Measurements from ENCODE around the gene SYT2. TPM values are rescaled to one million over a fixed set of nuclear protein-coding genes. Genes with fewer than 3 reads are reported as not detected.

SYT2 gene
- total and polyA plus RNA-seq, 9 of the 15 experiments (the other 6 are each of a cell fraction or from before 2014, with no cell fraction given), result not detected

DNA sequence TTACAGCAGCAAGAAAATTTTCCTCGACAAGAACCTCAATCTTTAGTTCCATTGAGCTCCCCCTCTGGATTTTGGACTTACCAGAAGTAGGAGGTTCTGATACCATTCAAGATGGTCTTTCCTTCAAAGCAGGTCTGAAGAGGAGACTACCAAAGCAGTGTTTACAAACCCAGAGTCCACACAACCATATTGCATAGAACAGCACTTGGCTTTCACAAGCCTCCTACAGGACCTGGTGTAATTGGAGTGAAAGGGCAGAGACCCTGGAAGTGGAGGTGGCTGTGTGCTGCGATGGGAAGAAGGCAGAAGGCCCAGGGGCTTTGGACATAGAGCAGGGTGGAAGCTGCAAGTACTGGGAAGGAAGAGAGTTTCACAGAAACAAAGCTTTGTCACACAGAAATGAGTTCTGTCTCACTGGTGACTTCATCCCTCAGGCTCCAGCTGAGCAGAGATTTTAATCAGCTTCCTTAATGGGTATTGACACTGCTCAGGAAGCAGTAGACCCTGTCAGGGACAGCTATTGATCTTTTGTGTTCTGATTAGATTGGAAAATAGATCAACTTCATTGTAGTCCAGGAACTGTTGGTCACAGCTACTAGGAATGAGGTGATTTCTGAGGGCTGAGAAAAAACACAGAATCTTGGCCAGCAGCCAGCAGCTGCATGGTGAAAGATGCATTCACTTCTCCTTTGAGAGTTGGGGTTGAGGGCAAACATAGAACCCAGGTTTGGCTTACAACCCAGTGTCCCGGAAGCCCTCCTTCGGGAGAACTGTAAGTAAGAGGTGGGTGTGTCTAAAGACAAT lies 124.0 kb downstream of the SYT2 start (continued):
- TF ChIP-seq NFYB (IDR thresholded peaks at IDR 0.05; ENCODE audit: extremely low read depth, insufficient read length) (no peak), SREBF1 (IDR thresholded peaks at IDR 0.05; ENCODE audit: borderline replicate concordance, low read depth, low read length) (no peak), LEF1 (IDR thresholded peaks at IDR 0.05) (no peak), FOSL1 (tag; conservative IDR thresholded peaks at IDR 0.05) (peak; percentile 26; the same call in 1 of the 2 replicates), POLR2AphosphoS2 (IDR thresholded peaks at IDR 0.05; ENCODE audit: low read length) (no peak), ZNF584 (CRISPR knock-in tag; IDR thresholded peaks at IDR 0.05; ENCODE audit: low read depth) (no peak), ZNF124 (CRISPR knock-in tag; IDR thresholded peaks at IDR 0.05) (no peak), XRCC5 (IDR thresholded peaks at IDR 0.05; ENCODE audit: low read depth, low read length) (no peak), MEIS2 (IDR thresholded peaks at IDR 0.05; ENCODE audit: partially characterized antibody) (peak; percentile 36), GATA2 (CRISPR knock-in tag; IDR thresholded peaks at IDR 0.05) (peak; percentile 37; the same call in 1 of the 2 replicates)

DNA sequence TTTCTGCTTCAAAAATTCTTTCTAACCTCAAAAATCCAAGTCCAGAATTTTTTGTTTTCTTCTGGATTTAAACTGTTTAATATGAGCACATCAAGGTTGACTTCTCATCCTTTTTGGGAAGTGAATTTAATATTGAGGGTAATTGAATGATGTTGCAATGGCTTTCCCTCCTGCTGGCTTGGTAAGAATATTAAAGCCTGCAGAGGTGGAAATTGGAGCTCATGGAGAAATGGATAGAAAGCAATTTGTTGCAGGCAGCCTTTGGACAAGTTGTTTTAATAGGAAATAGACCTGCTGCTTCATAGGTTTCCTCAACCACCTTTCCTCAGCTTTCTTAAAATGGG lies 124.7 kb downstream of the SYT2 start:
- ChIA-PET POLR2A (interaction anchor here (1.5 to 2.8 kb wide), 4 partner anchors 10 to 19 kb away, joined by 3 to 13 read pairs (median 8); no protein-coding TSS in a partner anchor), CTCF (ENCODE audit: low intra/inter-chr PET ratio) (interaction anchor here (1.4 kb wide), 1 partner anchor 15 kb away, joined by 3 read pairs; no protein-coding TSS in a partner anchor)
- intact Hi-C loops (cut with micrococcal nuclease), result no loop called here
- no peak overlapping the region for H3K4me2 ChIP-seq (ENCODE audit: insufficient read depth, low read length)
- peaks cover 6 to 24% of the 10 kb centered on the region in 2 experiments; a peak in 4 of 5 replicates for H3K4me1 ChIP-seq (replicated peaks in 1 of 2; ENCODE audit: control insufficient read depth in 2 of 2, insufficient read depth in 2 of 2, low read length in 2 of 2)
- FAIRE-seq, result no peak
- H3K79me2 ChIP-seq (ENCODE audit: control insufficient read depth, insufficient read depth, low read length), result no peaks in the 10 kb centered on the region
- H3K9me3 ChIP-seq (replicated peaks; ENCODE audit: control insufficient read depth, insufficient read depth, low read depth, low read length), result no peaks in the 10 kb centered on the region
- peaks cover 12% of the 10 kb centered on the region; the same call in 1 of the 3 replicates for H3K36me3 ChIP-seq (ENCODE audit: control insufficient read depth, insufficient read depth, low read length)
- no peak overlapping the region for H3K27ac ChIP-seq (ENCODE audit: extremely low read depth, low read depth, low read length)
- H2AFZ ChIP-seq (ENCODE audit: low read depth, low read length), result no peak overlapping the region
- H3K9me1 ChIP-seq (ENCODE audit: control insufficient read depth, insufficient read depth, low read length), result no peaks in the 10 kb centered on the region
- H4K20me1 ChIP-seq (replicated peaks; ENCODE audit: control insufficient read depth, insufficient read depth, low read length), result 0 out of 2 replicates have a peak, but pooled peaks cover 4% of the 10 kb centered on the region
- TF ChIP-seq MAFF (IDR thresholded peaks at IDR 0.05; ENCODE audit: low read length), result no peak
- TF ChIP-seq, protein P1, sequence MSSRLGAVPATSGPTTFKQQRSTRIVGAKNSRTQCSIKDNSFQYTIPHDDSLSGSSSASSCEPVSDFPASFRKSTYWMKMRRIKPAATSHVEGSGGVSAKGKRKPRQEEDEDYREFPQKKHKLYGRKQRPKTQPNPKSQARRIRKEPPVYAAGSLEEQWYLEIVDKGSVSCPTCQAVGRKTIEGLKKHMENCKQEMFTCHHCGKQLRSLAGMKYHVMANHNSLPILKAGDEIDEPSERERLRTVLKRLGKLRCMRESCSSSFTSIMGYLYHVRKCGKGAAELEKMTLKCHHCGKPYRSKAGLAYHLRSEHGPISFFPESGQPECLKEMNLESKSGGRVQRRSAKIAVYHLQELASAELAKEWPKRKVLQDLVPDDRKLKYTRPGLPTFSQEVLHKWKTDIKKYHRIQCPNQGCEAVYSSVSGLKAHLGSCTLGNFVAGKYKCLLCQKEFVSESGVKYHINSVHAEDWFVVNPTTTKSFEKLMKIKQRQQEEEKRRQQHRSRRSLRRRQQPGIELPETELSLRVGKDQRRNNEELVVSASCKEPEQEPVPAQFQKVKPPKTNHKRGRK (tag; IDR thresholded peaks at IDR 0.05), result 0 out of 2 replicates have a peak, but pooled peaks have one; percentile 17
- in situ Hi-C loops (cut with MboI), result no loop called here
- no peaks in the 10 kb centered on the region for H3K27me3 ChIP-seq (ENCODE audit: control insufficient read depth in 2 of 2, insufficient read depth in 2 of 2, low read length in 2 of 2)
- H3K9ac ChIP-seq (ENCODE audit: insufficient read depth in 1 of 2, low read depth in 2 of 2, low read length in 2 of 2), result no peak overlapping the region
- H3K4me3 ChIP-seq, result no peak overlapping the region
- no peak for ATAC-seq
- no peak for DNase-seq (ENCODE audit: extremely low read depth in 1 of 4, low spot score in 3 of 4)
- no TSS peak for BruUV-seq (replicated peaks)
